Activated CD8-positive, alpha-beta memory T cell treated with anti-CD3 and anti-CD28 coated beads, Interleukin-2, amount 10 ng/mL, durations not matched to agents 7 days and 5 days (primary cell): ENCODE measurements around the gene CXXC5. TPM values are rescaled to one million over a fixed set of nuclear protein-coding genes. Genes with fewer than 3 reads are reported as not detected.
"Not testable (repeated sequence)": the region's sequence is repeated elsewhere in the genome, so short reads cannot be mapped to it uniquely, and the experiment has no call there.

ENCODE experiments used
- ATAC-seq: fragments of 150-1000 bp; cut with Tn5 transposase; one replicate; pipeline ENCODE4 v1.10.0; 2021; ENCODE audit warnings: moderate library complexity
- CTCF ChIA-PET: fragments of 350-600 bp; sonication (Branson Sonifier 250); formaldehyde crosslinking; loops from one replicate; lab custom pipeline; 2021; ENCODE audit warnings: antibody characterized with exemption; lab: Charles Lee
- DNase-seq: peaks from one replicate; pipeline ENCODE4 v3.0.0-alpha.2; 2020
- H3K27ac Mint-ChIP-seq: one replicate; pipeline ENCODE4 v1.8.0; 2021; ENCODE audit warnings: mild to moderate bottlenecking, mixed read lengths
- H3K27me3 Mint-ChIP-seq: one replicate; pipeline ENCODE4 v1.8.0; 2021; ENCODE audit warnings: mixed read lengths
- H3K36me3 Mint-ChIP-seq: one replicate; pipeline ENCODE4 v1.8.0; 2021; ENCODE audit warnings: mild to moderate bottlenecking, mixed read lengths
- H3K4me1 Mint-ChIP-seq: one replicate; pipeline ENCODE4 v1.8.0; 2021; ENCODE audit warnings: mixed read lengths
- H3K4me3 Mint-ChIP-seq: one replicate; pipeline ENCODE4 v1.8.0; 2021; ENCODE audit warnings: mild to moderate bottlenecking, moderate library complexity, mixed read lengths
- H3K9me3 Mint-ChIP-seq: one replicate; pipeline ENCODE4 v1.8.0; 2022; ENCODE audit warnings: low read depth, mixed read lengths
- total RNA-seq, 2 experiments: library from RNA; stranded (reverse); gene quantifications; one replicate each; pipeline ENCODE4 v1.2.3, GENCODE V29; 2021

CXXC5 gene
- total RNA-seq, 2 experiments from 2014 or later: 1.8 to 4.1 TPM

GRCh38 chr5:139713898-139714297 lies 65.7 kb downstream of the CXXC5 start:
- H3K4me1 Mint-ChIP-seq: peaks cover 12% of the 10 kb centered on the region
- H3K36me3 Mint-ChIP-seq, H3K4me3 Mint-ChIP-seq, DNase-seq, H3K27ac Mint-ChIP-seq, H3K9me3 Mint-ChIP-seq, ATAC-seq: not testable (repeated sequence)
- CTCF ChIA-PET: interaction anchor here (0.9 to 1.5 kb wide), 2 partner anchors 52 to 60 kb away, joined by 3 read pairs; no protein-coding TSS in a partner anchor
- peaks cover 23% of the 10 kb centered on the region for H3K27me3 Mint-ChIP-seq

GRCh38 chr5:139717221-139717620 lies 69.1 kb downstream of the CXXC5 start:
- H3K4me3 Mint-ChIP-seq: no peak overlapping the region
- no peak overlapping the region for H3K27ac Mint-ChIP-seq
- H3K27me3 Mint-ChIP-seq: peaks cover 10% of the 10 kb centered on the region
- no peaks in the 10 kb centered on the region for H3K4me1 Mint-ChIP-seq
- H3K9me3 Mint-ChIP-seq: peaks cover 5% of the 10 kb centered on the region
- CTCF ChIA-PET: interaction anchor here (0.7 to 1.2 kb wide), 3 partner anchors 10 to 58 kb away, joined by 4 read pairs; no protein-coding TSS in a partner anchor
- H3K36me3 Mint-ChIP-seq: peaks cover 3% of the 10 kb centered on the region
- ATAC-seq: no peak
- no peak for DNase-seq

- not testable (repeated sequence) for H3K9me3 Mint-ChIP-seq, DNase-seq, H3K4me3 Mint-ChIP-seq, H3K27ac Mint-ChIP-seq, ATAC-seq, H3K36me3 Mint-ChIP-seq, H3K27me3 Mint-ChIP-seq, H3K4me1 Mint-ChIP-seq
- CTCF ChIA-PET: interaction anchor here (1.2 kb wide), 1 partner anchor 28 kb away, joined by 4 read pairs; no protein-coding TSS in a partner anchor
These were observed 70.3 kb downstream of the CXXC5 start for GRCh38 chr5:139718403-139718802.

- H3K9me3 Mint-ChIP-seq, ATAC-seq, H3K4me3 Mint-ChIP-seq, H3K27me3 Mint-ChIP-seq, H3K36me3 Mint-ChIP-seq, H3K27ac Mint-ChIP-seq, CTCF ChIA-PET, H3K4me1 Mint-ChIP-seq, DNase-seq: not testable (repeated sequence)
These were observed 71.8 kb downstream of the CXXC5 start for GRCh38 chr5:139719970-139720369.

- CTCF ChIA-PET: interaction anchor here (1.2 to 1.4 kb wide), 3 partner anchors 8 to 211 kb away, joined by 3 read pairs; no protein-coding TSS in a partner anchor
- H3K9me3 Mint-ChIP-seq: no peaks in the 10 kb centered on the region
- no peaks in the 10 kb centered on the region for H3K4me1 Mint-ChIP-seq
- H3K4me3 Mint-ChIP-seq: no peak overlapping the region
- no peaks in the 10 kb centered on the region for H3K36me3 Mint-ChIP-seq
- H3K27me3 Mint-ChIP-seq: no peaks in the 10 kb centered on the region
- ATAC-seq (no peak), DNase-seq (no peak)
- no peak overlapping the region for H3K27ac Mint-ChIP-seq
These were observed 75.9 kb downstream of the CXXC5 start for GRCh38 chr5:139723986-139724587.

- ATAC-seq (no peak), DNase-seq (no peak)
- H3K4me3 Mint-ChIP-seq: no peak overlapping the region
- no peaks in the 10 kb centered on the region for H3K27me3 Mint-ChIP-seq
- H3K36me3 Mint-ChIP-seq: no peaks in the 10 kb centered on the region
- no peaks in the 10 kb centered on the region for H3K4me1 Mint-ChIP-seq
- H3K27ac Mint-ChIP-seq: no peak overlapping the region
- CTCF ChIA-PET: interaction anchor here (1.2 to 1.6 kb wide), 3 partner anchors 14 to 212 kb away, joined by 3 to 5 read pairs (median 4); no protein-coding TSS in a partner anchor
- H3K9me3 Mint-ChIP-seq: no peaks in the 10 kb centered on the region
These were observed 77.1 kb downstream of the CXXC5 start for GRCh38 chr5:139725073-139725830.

GRCh38 chr5:139726248-139726647 lies 78.1 kb downstream of the CXXC5 start:
- DNase-seq: no peak
- no peaks in the 10 kb centered on the region for H3K4me1 Mint-ChIP-seq

GRCh38 chr5:139727615-139728014 lies 79.5 kb downstream of the CXXC5 start:
- H3K4me3 Mint-ChIP-seq, H3K27me3 Mint-ChIP-seq, ATAC-seq, H3K36me3 Mint-ChIP-seq, H3K4me1 Mint-ChIP-seq, H3K9me3 Mint-ChIP-seq, DNase-seq, H3K27ac Mint-ChIP-seq: not testable (repeated sequence)
- CTCF ChIA-PET: interaction anchor here (0.6 to 0.9 kb wide), 2 partner anchors 38 to 91 kb away, joined by 3 read pairs; no protein-coding TSS in a partner anchor

More at GRCh38 chr5:139726248-139726647, 78.1 kb downstream of the CXXC5 start:
- no peaks in the 10 kb centered on the region for H3K27me3 Mint-ChIP-seq
- no peak overlapping the region for H3K4me3 Mint-ChIP-seq
- CTCF ChIA-PET: interaction anchor here (1.4 to 1.6 kb wide), 2 partner anchors 15 to 61 kb away, joined by 4 to 5 read pairs; no protein-coding TSS in a partner anchor
- H3K27ac Mint-ChIP-seq: no peak overlapping the region
- no peaks in the 10 kb centered on the region for H3K36me3 Mint-ChIP-seq
- H3K9me3 Mint-ChIP-seq: no peaks in the 10 kb centered on the region
- no peak for ATAC-seq

GRCh38 chr5:139731281-139731680 lies 83.1 kb downstream of the CXXC5 start:
- ATAC-seq (no peak), DNase-seq (no peak)
- Mint-ChIP-seq H3K27me3 (no peaks in the 10 kb centered on the region), H3K4me1 (no peaks in the 10 kb centered on the region), H3K9me3 (no peaks in the 10 kb centered on the region), H3K4me3 (no peak overlapping the region), H3K36me3 (no peaks in the 10 kb centered on the region), H3K27ac (no peak overlapping the region)
- CTCF ChIA-PET: interaction anchor here (0.8 to 3.7 kb wide), 3 partner anchors 35 to 94 kb away, joined by 3 to 14 read pairs (median 4); no protein-coding TSS in a partner anchor

- Mint-ChIP-seq H3K4me3 (no peak overlapping the region), H3K27me3 (no peaks in the 10 kb centered on the region), H3K4me1 (no peaks in the 10 kb centered on the region), H3K9me3 (no peaks in the 10 kb centered on the region), H3K27ac (no peak overlapping the region), H3K36me3 (no peaks in the 10 kb centered on the region)
- no peak for DNase-seq
- CTCF ChIA-PET: interaction anchor here (1.0 to 3.7 kb wide), 2 partner anchors 8 to 34 kb away, joined by 3 to 14 read pairs; no protein-coding TSS in a partner anchor
- ATAC-seq: no peak
These were observed 83.9 kb downstream of the CXXC5 start for GRCh38 chr5:139732019-139732418.

- CTCF ChIA-PET: interaction anchor here (0.5 to 1.0 kb wide), 3 partner anchors 9 to 36 kb away, joined by 3 read pairs; no protein-coding TSS in a partner anchor
- no peak for DNase-seq
- no peaks in the 10 kb centered on the region for H3K36me3 Mint-ChIP-seq
- no peaks in the 10 kb centered on the region for H3K4me1 Mint-ChIP-seq
- no peak overlapping the region for H3K4me3 Mint-ChIP-seq
- H3K27ac Mint-ChIP-seq: no peak overlapping the region
- ATAC-seq: no peak
- H3K9me3 Mint-ChIP-seq: no peaks in the 10 kb centered on the region
- H3K27me3 Mint-ChIP-seq: no peaks in the 10 kb centered on the region
These were observed 85.0 kb downstream of the CXXC5 start for GRCh38 chr5:139733010-139733688.
